Measurements from ENCODE around the gene MEIS1.

Gene MEIS1

GRCh38 chr2:66431846-66432587 is 2.9 kb upstream of the MEIS1 start:
- DNase-seq (ENCODE audit: low read depth) = no peak

DNA sequence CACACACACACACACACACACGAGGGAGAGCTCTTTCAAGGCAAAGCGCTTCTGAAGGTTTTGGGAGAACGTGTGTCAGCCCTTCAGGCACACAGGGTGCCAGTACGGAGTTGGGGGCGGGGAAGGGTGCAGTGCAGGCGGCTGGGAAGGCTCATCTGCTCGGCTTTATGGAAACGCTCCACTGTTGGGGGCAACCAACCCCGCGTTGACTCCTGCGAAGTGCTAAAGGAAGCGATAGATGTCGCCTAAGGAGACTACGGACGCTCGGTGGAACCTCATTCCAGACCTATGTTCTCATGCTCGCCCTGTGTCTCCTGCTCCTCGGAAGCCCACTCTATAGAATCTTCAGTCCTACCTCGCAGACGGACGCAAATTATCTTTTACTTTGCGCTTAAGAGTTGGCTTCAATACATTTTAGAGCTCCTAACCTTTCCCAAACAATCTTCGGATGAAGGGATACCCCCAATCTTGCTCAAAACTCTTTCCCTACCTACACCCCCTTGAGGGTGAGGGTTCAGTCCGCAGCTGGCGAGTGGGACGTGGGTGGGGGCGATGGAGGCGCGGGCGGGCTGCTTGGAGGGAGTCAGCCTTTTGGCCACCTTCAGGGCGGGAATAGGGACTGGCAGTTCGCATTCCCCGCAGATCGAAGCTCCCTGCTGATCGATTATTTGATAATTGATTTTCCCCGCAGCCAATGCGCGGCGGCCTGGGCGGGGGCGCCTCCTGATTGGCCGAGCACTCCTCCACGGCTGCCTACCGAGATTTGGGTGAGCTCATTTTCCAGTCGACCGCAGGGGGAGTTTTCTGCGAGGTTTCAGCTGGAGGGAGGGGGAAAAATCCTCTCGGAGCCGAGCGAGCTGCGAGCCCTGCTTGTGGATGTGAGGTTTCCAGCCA is 1.9 kb upstream of the MEIS1 start:
- DNase-seq (ENCODE audit: low read depth) = no peak

GRCh38 chr2:66433695-66433944 is 1.3 kb upstream of the MEIS1 start:
- DNase-seq (ENCODE audit: low read depth) = no peak

DNA sequence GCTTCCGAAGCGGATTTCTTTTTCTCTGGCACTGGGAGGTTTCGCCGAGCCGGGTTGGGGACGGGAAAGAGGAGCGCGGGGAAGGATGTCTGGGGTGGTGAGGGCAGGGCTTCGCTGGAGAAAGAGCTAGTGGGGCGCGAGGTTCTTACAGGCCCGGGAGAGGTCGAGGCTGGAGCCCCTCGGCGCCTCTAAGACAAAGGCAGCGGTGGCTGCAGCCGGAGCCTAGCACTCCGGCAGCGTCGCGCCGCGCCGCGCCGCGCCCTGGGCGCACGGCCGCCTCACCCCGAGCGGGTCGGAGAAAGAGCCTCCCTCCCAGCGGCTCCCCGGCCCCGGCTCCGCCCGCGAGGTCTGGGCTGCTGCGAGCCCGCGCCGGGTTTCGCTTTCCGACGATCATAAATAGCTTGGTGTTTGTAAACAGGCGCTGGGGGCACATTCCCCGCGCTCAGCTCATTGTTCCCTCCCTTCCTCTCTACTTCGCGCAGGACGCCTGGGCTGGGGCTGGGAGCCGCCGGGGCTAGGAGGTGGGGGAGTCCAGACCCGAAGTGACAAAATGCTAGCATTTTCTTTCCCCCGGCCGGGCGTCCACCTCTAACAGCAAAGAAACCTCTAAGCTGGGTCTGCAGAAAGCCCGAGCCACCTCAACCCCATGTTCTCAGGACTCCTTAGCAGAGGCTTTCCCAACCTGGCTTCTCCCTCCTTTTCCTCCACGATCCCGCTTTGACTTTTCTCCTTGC is 813 bp upstream of the MEIS1 start:
- DNase-seq (ENCODE audit: low read depth) = no peak

GRCh38 chr2:66435549-66435875 is 587 bp downstream of the MEIS1 start:
- no peak for DNase-seq (ENCODE audit: low read depth)

GRCh38 chr2:66435963-66436362 is 1.0 kb downstream of the MEIS1 start:
- no peak for DNase-seq (ENCODE audit: low read depth)

GRCh38 chr2:66436581-66437001 is 1.7 kb downstream of the MEIS1 start:
- no peak for DNase-seq (ENCODE audit: low read depth)

DNA sequence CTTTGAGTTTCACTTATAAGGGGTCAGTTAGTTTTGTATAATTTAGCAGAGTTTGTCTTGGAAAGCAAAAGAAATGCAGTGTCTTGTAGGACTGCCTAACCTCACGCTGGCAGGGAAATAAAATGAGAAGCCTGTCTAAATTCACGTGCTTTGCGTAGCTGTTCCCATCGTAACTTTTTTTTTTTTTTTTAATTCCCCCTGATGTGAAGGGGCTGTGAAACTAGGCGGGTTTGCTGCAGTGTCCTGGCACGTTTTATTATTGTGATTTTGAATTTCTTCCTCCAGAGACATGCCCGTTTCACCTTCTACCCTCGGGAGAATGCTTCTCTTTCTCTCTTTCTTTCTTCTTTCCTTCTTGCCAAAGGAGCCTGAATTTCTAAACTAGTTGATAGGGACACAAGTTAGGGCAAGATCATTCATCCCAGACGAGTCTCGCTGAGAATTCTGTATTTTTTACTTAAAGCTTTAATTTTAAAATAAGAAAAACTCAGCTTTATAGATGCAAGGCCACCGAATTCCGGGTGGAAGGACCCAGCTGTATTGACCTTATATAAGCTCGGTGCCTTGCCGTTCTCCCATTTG is 2.3 kb downstream of the MEIS1 start:
- DNase-seq (ENCODE audit: low read depth) = no peak

GRCh38 chr2:66437691-66438497 is 3.0 kb downstream of the MEIS1 start:
- DNase-seq (ENCODE audit: low read depth) = no peak

DNA sequence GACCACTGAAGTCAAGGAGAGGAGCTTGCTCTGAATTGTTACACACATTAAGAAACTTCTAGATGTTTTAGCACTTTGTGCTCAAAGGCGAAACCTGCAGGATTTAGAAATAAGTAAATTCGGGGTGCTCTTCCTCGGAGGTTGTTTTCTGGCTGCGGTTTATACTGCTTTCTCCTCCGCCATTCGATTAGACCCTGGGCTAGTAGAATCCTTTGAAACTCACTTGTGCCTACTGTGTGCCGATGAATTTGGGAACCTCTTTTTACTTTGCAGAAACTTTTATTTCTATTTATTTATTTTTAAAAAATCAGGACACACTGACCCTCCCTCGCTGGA is 3.5 kb downstream of the MEIS1 start:
- DNase-seq (ENCODE audit: low read depth) = no peak

DNA sequence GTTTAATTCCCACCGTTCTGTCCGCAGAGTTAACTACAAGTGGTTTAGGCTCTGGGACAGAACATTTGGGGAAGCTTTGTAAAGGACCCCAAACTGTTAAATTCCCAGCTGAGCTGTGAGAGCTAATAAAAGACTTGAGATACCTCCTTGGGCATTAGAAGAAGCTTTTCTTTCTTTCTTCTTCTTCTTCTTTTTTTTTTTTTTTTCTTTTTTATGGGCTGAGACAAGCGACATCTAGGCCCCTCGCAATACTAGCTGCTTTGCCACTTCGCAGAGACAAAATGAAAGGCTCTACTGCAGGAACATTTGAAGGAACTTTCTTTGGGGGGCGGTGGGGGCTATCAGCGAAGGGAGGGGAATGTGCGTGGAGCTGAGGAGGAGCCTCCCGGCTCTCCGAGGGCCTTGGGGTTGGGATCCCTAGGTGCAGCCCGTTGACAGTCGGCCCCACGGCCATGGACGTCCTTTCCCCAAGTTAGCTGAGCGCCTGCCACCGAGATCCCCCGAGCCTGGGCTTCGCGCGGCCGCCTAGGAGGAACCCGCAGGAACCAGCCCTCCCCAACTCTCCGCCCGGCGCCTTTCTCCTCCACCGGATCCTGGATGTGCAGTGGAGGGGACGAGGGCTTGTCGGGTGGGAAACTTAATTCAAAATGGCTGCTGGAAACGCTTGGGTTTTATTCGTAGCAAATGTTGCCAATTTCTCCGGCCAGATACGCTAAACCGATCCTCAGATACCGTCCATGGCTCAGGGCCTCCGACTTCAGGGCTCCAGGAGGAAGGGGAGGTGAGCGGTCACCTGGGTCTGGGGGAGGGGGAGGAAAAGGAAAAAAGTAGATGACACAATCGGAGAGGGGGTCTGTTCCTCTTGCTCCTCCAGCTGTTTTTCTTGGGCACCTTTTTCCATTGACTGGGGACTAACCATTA is 4.2 kb downstream of the MEIS1 start:
- DNase-seq (ENCODE audit: low read depth) = no peak

GRCh38 chr2:66439812-66440542 is 5.1 kb downstream of the MEIS1 start:
- no peak for DNase-seq (ENCODE audit: low read depth)

DNA sequence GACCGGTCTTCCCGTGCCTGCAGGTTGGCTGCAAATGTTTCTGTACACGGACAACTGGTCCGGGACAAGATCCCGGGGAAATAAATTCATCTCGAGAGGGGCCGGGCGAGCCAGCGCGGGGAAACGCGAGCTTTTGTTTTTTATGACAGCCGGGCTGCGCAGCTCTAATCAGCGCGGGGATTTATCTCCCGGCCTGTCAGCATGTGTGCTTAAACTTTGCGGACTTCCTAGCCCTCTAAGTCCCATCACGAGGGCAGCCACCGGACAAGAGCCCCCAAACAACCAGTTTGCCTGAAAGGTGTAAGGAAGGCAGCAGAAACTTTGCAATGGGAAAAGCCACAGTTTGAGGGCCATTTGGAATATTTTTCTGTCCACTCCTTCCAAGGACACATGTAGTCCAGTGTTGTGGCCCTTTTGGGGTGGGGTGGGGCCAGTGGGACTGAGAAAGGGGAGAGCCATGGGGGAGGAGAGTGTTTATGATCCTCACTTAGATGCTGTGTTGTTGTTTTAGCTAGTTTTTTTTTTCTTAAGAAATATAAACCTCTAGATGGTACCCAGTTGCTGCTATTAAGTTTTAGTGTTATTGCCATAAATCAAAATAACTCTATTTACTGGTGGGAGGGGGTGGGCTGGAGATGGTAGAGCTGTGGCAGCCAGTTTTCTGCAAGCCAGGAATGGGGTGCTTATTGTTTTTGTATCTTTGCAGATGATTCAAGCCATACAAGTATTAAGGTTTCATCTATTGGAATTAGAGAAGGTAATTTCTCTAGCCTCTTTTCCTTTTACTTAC is 6.0 kb downstream of the MEIS1 start:
- no peak for DNase-seq (ENCODE audit: low read depth)

- no peak for DNase-seq (ENCODE audit: low read depth)
Measured at GRCh38 chr2:66441581-66442320, 6.8 kb downstream of the MEIS1 start.

DNA sequence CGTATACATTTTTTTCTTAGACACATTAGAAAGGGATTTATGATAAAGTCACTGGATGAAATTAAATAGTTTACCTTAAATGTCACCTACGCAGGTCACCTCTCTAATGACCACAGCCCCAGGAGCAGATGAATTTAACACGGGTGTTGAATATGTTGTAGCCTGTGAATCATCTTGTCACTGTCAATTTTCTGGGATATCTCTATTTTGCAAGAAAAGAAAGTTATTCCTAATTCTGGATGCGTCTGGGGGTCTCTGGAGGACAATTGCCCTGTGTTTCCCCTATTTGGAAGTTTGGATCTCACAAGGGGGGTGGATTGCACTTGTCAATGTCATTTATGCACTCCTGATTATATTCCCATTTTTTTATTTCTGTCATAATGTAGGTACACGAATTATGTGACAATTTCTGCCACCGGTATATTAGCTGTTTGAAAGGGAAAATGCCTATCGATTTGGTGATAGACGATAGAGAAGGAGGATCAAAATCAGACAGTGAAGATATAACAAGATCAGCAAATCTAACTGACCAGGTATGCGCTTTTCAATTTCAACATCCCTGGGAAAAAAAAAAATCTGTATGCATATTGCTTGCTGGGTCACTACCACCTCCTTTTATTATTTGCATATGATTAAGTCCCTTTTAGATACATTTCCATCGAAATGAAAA is 7.7 kb downstream of the MEIS1 start:
- no peak for DNase-seq (ENCODE audit: low read depth)

DNA sequence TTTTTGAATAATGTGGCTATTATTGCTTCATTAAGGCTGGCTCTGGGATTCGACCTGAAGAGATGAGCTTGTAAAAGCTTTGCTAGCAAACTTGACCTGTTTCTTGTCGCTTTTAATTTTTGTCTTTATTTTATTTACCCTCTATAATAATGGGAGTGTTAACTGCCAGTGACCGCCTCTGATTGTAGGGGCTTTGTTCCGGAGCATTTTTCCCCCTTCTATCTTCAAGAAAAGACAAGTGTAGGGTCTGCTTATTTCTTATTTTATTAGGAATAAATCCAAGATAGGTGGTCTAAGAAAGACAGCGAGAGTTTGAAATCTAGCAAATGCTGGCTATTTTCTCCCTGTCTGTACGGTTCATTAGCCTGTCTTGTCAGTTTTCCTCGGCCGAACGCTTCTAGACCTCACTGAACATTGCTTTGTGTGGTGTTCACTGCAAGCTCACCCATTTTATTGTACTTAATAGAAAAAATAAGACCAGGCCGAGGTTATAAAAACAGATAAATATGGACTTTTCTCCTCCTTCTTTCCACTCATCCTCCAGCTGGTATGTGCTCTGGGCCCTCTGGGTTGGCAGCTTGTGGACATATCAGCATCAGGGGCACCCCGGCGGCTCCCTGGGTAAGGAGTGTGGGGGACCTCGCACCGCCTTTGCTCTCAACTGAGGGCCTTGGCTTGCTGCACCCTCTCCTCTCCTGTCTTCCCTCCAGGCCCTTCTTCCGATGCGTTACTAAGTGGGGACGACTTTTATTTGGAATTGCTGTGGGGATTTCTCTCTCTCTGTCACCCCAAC is 8.5 kb downstream of the MEIS1 start:
- DNase-seq (ENCODE audit: low read depth) = no peak
